NCI-H2171 treated with DMSO at 0.1 percent for 48 hours (cell line): ENCODE results near the gene LONRF2.
"Not testable (repeated sequence)": the region's sequence is repeated elsewhere in the genome, so short reads cannot be mapped to it uniquely, and the experiment has no call there.

Source experiments
- DNase-seq: peaks from one replicate; lab custom pipeline; 2025; lab: John Stamatoyannopoulos, UW

Gene LONRF2

DNA sequence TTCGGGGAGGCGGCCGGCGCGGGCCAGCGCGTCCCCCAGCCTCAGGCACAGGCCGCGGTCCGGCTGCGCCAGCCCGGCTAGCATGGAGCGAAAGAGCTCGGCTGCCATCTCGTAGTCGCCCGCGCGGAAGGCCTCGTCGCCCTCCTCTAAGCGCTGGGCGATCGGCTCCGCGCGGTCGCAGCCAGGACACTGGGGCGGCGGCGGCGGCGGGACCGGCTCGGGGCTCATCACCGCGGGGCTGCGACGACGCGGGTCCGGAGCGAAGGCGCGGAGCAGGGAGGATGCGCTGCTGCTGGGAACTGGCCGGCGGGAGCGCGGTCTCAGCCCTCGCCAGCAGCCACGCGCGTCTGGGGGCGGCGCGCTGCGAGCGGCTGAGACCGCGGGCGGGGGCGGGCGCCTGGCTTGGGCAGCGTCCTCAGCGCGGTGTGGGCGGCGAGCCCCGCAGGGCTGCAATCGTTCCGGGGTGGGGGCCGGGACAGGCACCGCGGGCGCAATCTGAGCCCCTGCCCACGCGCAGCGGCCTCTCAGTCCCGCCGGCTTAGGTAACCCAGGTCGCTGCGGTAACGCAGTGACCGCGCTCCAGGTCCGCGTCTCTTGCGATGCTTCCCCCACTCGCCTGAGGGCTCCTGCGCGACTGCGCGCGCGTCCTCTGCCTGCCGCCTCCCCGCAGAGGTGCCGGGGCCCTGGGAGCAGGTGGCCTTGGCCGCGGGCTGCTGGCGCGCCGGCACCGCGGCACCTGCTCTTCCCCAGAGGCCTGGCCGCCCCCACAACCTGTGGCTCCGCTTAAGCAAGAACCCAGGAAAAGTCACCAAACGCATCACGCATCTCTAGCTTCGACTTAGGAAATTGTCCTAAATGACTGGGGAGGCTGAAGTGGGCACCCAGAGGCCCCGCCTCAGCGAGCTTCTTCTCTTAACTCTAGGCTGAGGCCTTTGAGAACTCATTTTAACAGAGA is at the start of gene LONRF2:
TSS of gene LONRF2 (minus strand) at position 636 of the 955 bp plus-strand sequence. CDS start at position 228, 408 bp downstream.
- peak; percentile 76 for DNase-seq

DNA sequence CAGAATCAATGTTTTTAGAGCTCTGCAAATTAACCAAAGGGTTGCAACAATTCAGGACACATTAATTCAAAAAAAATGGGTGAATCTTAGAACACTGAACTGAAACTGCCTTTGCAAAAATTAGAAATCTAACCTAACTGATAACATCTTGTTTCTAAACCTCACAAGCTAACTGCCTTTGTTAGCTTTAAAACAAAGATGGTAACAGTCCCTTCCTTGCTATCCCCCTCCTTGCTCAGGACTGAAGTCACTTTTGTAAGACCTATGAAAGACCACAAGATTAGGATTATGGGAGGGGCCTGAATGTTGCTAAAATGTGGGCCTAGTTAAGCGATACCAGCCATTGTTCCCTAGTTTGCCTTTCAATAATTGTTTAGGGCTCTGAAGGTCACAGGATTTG is 44.9 kb upstream of the LONRF2 start:
- DNase-seq = no peak

DNA sequence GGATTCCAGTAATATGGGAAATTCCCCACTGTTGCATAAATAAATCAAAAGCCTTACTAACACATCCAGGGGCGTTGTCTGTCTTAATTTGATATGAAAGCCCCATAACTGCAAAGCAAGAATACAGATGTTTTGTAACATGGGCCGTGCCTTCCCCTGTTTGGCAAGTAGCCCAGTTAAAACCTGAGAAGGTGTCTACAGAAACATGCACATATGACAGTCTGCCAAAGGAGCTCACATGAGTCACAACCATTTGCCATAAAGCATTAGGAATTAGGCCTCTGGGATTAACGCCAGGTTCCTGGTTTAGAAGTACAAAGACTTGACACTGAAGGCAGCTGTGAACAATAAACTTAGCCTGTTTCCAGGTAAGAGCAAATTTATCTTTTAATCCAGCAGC is 43.1 kb upstream of the LONRF2 start:
- DNase-seq = peak; percentile 97

DNA sequence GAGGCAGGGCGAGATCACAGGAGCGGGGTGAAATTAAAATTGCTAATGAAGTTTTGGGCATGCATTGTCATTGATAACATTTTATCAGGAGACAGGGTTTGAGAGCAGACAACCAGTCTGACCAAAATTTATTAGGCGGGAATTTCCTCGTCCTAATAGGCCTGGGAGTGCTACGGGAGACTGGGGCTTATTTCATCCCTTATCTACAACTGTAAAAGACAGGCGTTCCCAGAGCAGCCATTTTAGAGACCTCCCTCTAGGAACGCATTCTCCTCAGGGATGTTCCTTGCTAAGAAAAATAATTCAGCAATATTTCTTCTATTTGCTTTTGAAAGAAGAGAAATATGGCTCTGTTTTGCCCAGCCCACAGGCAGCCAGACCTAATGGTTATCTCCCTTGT is 40.0 kb upstream of the LONRF2 start:
- not testable (repeated sequence) for DNase-seq

DNA sequence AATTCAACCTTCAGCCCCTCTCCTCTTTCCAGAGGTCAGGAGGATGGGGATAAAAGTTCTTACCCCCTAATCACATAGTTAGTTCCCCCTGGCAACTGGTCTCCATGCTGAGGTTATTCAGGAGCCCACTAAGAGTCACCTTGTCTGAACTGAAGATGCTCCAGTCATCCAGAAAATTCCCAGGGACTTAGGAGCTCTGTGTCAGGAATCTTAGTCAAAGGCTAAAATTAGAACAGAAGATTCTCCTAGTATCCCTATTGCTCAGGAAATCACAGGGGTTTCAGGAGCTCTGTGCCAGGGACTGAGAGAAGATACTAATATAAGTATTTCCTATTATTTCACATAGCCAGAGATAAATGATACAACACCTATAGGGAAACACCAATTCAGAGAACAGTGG is 37.3 kb upstream of the LONRF2 start:
- DNase-seq = no peak

DNA sequence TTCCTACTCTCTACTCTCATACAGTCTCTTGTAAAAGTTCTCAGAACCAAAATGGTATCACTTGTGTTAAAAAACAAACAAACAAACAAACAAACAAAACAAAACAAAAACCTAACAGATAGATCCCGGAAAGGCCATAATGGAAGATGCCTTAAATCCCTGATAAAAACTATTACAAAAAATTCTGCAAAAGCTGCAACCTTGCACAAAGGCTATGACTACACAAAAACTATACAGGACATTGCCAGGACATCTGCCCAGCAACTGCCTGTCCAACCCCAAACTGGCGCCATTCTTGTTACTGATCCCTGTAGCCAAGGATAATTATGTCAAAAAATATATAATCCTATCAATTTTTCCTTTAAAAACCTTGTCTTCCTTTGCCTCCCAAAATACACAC is 36.3 kb upstream of the LONRF2 start:
- no peak for DNase-seq

DNA sequence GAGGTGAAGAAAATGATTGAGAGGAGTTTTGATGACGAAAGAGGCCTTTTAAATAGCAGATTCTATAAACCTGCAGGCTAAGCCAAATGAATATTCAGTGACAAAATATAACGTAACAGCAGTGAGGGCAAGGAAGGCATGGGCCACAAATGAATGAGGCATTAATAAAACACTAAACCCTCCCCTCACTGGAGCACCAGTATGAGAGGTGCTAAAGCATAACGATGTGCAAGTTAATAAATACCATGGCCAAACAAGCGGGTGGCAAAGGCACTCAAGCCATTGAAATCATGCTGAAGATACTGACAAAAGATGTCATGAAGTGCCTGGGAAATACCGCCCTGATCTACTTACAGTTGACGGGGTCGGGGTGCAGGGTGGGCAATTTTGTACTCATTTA is 30.2 kb upstream of the LONRF2 start:
- DNase-seq = no peak

DNA sequence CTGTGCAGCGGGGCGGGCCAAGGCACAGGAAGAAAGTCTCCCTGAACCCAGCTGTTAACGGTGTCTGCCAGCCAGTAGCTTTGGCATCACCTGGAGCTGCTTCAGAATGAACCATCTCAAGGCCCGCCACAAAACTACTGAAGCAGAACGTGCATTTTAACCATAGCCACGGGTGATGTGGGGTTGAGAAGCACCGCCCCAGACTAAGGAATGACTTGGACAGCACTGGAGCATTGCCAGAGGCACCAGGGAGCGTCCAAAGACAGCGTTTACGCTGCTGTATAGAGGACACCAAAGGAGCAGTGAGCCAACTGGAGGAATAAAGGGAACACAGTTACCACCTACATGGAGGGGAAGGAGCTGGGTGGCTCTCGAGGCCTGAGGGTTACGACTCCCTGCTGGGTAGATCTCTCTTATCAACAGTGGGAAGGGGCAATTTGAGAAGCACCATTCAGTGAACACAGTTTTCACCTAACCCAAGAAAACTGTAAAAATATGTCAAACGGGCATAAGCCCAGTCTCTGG is 28.4 kb upstream of the LONRF2 start:
- no peak for DNase-seq

DNA sequence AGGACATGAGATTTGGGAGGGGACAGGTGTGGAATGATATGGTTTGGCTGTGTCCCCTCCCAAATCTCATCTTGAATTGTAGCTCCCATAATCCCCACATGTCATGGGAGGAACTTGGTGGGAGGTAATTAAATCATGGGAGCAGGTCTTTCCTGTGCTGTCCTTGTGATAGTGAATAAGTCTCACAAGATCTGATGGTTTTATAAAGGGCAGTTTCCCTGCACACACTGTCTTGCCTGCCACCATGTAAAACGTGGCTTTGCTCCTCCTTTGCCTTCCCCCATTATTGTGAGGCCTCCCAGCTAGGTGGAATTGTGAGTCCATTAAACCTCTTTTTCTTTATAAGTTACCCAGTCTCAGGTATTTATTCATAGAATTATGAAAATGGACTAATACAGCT is 22.8 kb upstream of the LONRF2 start:
- DNase-seq = not testable (repeated sequence)

DNA sequence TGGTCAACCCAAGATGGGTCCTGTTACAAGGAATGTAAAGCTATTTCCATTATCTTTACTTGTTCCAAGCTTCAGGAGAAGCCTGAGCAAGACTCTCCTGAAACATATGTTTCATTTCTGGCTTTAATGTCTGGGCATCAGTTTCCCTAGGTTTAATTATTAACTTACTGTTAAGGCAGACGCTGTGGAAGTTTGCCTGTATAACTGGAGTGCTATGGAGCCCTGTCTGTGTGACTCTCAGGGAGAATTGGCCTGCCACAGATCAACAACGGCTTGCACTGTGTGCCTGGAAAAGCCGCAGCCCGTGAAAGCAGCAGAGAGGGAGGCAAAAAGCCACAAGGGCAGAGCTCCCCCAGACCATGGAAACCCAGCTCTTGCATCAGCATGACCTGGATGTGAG is 22.1 kb upstream of the LONRF2 start:
- no peak for DNase-seq

DNA sequence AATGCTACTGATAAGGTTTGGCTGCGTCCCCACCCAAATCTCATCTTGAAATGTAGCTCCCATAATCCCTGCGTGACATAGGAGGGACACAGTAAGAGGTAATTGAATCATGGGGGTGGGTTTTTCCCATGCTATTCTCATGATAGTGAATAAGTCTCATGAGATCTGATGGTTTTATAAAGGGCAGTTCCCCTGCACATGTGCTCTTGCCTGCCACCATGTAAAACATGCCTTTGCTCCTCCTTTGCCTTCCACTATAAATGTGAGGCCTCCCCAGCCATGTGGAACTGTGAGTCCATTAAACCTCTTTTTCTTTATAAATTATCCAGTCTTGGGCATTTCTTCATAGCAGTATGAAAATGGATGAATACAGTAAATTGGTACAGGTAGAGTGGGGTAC is 20.2 kb upstream of the LONRF2 start:
- DNase-seq = not testable (repeated sequence)

DNA sequence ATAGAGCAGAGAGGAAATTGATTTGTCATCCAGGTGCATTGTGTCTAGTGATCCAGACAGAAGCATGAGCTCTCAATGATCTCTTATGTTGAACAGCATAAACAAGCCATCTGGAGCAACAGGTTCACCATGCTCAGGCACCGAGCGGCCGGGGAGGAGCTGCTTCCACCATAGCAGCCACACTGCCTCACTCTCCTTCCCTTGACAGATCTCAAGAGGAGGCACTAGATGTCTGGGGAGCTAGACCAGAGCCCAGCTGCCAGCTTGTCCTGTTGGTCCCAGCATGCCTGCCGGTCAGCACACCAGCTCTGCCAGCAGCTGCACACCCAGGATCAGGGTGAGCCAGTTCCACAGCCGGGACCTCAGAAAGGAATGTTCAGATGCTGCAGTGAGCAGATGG is 17.5 kb upstream of the LONRF2 start:
- DNase-seq = peak; percentile 80

DNA sequence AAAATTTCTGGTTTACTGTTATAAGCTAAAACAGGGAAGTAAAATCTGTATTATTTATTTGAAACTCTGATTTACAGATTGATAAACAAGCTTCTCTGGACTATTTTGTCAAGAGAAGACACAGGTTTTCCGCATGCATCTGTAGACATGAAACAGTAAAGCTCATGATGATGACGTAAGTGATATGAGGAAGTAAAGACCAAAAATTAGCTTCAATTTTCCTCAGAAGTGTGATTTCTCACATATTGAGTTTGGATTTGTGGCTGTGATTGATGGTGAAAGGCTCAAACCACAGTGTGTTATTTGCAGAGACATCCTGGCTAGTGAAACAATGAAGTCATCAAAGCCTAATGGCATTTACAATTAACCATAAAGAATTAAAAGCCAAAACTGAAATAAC is 12.6 kb upstream of the LONRF2 start:
- no peak for DNase-seq

DNA sequence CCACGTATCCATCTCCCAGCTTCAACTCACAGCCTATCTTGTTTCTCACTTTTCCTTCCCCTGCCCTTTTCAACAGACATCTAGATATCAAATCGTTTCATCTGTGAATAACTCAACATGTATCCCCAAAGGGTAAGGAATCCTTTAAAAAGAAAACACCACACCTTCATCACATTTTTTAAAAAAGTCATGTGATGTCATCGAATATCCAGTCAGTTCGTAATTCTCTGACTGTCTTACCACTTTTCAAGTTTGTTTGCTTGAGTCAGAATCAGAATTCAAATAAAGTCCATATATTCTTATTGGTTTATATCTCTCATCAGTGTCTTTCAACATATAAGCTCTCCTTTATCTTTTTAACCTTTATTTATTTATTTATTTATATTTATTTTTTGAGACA is 5.4 kb upstream of the LONRF2 start:
- no peak for DNase-seq

DNA sequence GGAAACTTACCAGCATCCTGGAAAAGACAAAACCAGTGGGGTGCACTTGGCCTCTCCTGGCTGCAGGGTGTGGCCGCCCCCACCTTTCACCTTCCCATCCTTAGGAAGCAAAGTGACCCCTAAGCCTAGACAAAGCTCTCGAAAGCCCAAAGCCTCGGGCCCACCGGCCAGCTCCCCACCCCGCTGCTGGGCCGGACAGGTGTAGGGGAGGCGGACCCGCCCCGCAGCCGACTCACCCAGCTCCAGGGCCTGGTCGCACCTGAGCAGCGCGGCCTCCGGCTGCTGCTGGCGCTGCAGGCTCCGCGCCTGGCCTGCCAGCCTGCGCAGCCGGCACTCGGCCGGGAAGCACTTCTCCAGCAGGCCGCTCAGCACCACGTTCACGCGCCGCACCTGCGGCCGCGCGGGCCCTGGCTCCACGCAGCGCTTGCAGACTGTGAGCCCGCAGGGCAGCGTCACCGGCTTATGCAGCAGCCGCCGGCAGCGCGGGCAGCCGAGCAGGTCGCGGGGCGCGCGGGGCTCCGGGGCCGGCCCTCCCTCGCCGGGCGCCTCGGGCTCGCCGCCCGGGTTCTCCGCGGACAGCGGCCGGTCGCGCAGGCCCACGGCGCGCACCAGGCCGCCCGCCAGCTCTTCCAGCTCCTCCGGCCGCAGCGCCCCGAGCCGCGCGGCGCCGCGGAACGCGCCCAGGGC is 979 bp downstream of the LONRF2 start:
- DNase-seq = peak; percentile 55

DNA sequence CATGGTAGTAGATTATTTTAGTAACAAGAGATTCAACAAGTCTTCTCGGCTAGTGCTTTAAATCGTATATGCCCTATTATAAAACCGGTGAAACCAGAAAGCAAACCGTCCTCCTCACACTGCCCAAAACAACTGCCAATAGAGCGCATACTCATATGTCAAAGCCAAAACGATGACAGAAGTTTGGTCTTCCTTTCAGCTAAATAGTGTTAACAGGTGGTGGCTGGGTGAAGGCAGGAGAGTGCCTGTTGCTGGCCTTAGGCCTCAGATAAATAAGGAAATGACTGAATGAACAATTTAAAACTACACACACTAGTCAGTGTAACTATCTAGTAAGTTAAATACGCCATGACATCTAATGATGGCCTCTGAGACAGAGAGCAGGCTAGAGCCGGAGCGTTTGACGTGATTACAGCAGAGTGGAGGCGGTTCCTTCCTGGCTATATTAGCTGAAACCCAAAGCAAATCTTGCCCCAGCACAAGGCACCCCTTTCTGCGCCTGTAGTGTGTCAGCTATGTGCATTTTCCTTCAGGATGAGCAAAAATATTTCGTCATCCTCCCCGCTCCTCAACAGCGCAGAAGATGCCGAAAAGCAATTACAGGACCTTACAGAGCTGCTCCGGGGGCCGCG is 1.6 kb downstream of the LONRF2 start:
- peak; percentile 42 for DNase-seq

DNA sequence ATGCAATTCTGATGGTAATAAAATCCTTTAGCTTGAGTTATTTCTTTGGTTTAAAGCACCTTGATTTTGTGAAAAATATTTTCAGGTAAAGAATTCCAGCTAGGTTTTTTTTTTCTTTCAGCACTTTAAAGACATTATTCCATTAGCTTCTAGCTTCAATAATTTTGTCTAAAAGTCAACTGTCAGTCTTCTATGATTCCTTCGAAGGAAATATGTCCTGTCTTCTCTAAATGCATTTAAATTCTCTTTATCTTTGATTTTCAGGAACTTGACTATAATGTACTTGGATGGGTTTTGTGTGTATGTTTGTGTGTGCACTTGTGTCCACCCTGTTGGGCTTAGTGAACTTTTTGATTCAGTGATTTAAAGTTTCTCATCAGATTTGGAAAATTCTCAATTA is 4.7 kb downstream of the LONRF2 start:
- DNase-seq = peak; percentile 21

DNA sequence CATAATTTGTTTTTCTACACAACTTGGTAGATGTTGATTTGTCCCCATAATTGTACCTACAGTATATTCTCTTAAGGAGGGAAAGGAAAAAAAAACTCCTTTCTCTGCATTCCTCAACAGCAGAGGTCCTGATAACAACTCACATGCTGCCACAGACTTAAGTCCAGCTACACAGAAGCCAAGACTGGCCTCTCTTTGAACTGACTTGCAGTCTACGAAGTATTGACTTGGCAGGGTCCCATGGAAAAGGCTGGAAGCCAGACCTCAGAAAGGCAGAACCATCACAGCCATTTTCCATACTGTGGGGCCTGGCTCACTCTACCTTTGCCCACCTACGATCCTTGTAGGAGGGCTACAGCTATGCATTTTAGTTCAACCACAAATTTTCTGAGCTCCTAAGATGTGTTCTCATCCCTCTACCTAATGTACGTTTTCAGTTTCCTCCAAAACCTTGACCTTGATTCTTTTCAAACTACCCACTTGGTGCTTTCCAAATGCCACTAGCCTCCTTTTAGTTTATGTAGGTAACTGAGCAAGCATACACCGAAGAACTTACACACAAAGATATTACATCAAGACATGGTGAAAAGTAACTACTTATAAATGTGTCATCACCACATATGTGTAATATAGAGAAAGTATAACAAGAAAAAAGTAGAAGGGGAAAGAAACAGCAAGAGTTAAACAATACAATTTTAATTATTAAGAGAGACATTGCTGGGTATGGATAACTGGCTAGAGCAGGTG is 12.2 kb downstream of the LONRF2 start:
- no peak for DNase-seq

DNA sequence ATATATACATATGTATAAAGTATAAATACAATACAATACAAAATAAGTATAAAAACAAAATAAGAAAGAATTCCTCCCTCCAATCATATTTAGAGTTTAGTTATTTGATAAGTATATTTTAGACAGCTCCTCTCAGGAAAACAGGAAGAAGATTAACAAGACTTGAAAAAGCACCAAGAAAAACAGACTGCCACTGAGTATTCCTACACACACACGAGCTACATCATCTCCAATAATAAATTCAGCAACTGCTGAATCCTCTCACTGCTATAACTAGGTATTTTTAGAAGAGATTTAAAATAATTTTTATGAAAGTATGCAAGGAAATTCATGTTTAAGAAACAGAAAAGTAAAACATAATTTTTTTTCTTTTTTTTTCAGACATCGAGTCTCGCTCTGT is 13.0 kb downstream of the LONRF2 start:
- no peak for DNase-seq

DNA sequence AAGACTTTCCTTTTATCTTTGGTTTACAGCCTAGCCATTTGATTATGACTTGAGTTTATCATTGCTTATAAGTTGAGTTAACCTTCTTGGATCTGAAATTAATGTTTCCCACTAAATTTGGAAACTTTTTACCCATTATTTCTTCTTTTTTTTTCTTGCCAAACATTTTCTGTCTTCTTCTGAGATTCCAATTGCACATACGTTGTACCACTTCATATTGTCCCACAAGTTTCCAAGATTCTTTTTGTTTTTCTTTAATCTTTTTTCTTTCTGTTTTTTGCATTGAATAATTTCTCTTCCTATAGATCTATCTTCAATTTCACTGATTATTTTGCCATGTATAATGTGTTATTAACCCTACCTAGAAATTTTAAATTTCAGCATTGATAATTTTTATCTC is 18.6 kb downstream of the LONRF2 start:
- DNase-seq = no peak

DNA sequence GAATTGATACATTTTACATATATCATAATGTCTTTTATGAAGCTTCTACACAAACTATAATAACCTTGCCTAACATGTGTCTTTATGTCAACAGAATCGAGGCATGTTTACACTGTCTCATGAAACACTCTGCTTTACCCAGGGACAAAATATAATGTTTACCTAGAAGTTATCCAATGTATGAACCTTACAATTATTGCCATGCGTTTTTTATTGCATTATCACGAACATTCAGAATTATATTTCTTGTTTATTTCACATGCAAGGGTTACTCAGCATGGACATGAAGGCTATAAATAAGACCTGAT is 19.8 kb downstream of the LONRF2 start:
- no peak for DNase-seq
